Fibroblast of lung (primary cell): ENCODE data around the gene SLCO6A1.

Experiments
- CTCF ChIP-seq, 2 donors: IDR thresholded peaks in 1 of 2; conservative IDR thresholded peaks in 1 of 2; 1 replicate in 1 of 2; 2 replicates in 1 of 2; pipeline ENCODE4 v1.5.1; 2011 to 2012; ENCODE audit warnings: low read length in 2 of 2, control low read depth in 1 of 2, inconsistent platforms in 1 of 2, low read depth in 1 of 2, mild to moderate bottlenecking in 1 of 2
- EZH2 ChIP-seq: IDR thresholded peaks from 2 replicates; pipeline ENCODE4 v1.5.1; 2012; ENCODE audit warnings: low read length, control low read depth, mild to moderate bottlenecking; ENCODE audit errors: missing control alignments

GRCh38 chr5:102368392-102368791 is 130.4 kb downstream of the SLCO6A1 start:
- no peak for TF ChIP-seq CTCF (conservative IDR thresholded peaks at IDR 0.05 in 1 of 2, IDR thresholded peaks at IDR 0.05 in 1 of 2; ENCODE audit: low read depth in 1 of 2, low read length in 2 of 2)
- no peak for TF ChIP-seq EZH2
